Upper lobe of left lung (tissue), 4 donors: ENCODE measurements around the gene CDH2.

Source experiments
- CTCF ChIP-seq, 6 experiments: fragments of 450-650 bp in 4 of 6; fragments of 200-600 bp in 2 of 6; sonication (generic) in 2 of 6; IDR thresholded peaks; one replicate each; pipeline ENCODE4 v1.5.1; 2016 to 2019; ENCODE audit warnings: antibody characterized with exemption in 6 of 6
- EP300 ChIP-seq, 4 donors: sonication (generic); formaldehyde crosslinking; IDR thresholded peaks; one replicate each; pipeline ENCODE4 v1.5.1; 2017; ENCODE audit warnings: antibody characterized with exemption in 4 of 4, control low read depth in 2 of 4
- POLR2A ChIP-seq, 4 donors: fragments of 450-650 bp; IDR thresholded peaks; one replicate each; pipeline ENCODE4 v1.5.1; 2016 to 2017; ENCODE audit warnings: antibody characterized with exemption in 4 of 4, mild to moderate bottlenecking in 2 of 4

GRCh38 chr18:27920836-27921235, 256.1 kb downstream of the CDH2 start:
- TF ChIP-seq CTCF (IDR thresholded peaks at IDR 0.05) (no peak), POLR2A (IDR thresholded peaks at IDR 0.05) (no peak), EP300 (IDR thresholded peaks at IDR 0.05) (no peak)
